Measurements from ENCODE around the gene DDTL. TPM values are rescaled to one million over a fixed set of nuclear protein-coding genes. Genes with fewer than 3 reads are reported as not detected.
"Not testable (repeated sequence)": the region's sequence is repeated elsewhere in the genome, so short reads cannot be mapped to it uniquely, and the experiment has no call there.

DDTL gene
- total RNA-seq, 1 experiment from 2014 or later, result not detected

DNA sequence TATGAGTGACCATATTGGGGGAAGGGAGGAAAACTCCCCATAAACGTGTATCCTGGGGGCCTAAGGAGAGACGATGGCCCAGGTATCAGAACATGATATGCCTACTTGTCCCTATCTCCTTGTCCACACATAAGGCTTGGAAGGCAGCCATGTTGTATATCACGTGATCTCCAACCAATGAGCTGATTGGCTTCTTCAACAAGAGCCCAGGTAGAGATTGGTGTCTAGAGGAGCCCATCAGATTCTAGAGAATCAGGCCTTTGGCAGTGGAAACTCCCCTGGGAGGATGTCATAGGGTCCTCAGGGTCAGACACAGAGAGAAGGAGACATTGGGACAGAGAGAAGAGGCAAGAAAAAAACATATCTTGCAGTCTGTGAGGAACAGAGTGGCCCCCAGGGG, 19.3 kb upstream of the DDTL start:
- CTCF ChIA-PET; H3K4me3 ChIP-seq (ENCODE audit: low read depth in 2 of 2, low read length in 2 of 2); H3K36me3 ChIP-seq (ENCODE audit: control insufficient read depth, insufficient read depth, low read length); ATAC-seq; H3K27me3 ChIP-seq (ENCODE audit: control insufficient read depth, insufficient read depth, low read length); in situ Hi-C loops (cut with HindIII; ENCODE audit: low pct_unique_long_range_greater_than_20kb, low sequenced_read_pairs); DNase-seq (ENCODE audit: low read depth, low spot score); intact Hi-C loops (cut with micrococcal nuclease; ENCODE audit: unreplicated experiment); H3K4me1 ChIP-seq (ENCODE audit: control insufficient read depth, insufficient read depth, low read length); H3K27ac ChIP-seq (ENCODE audit: low read length); BruUV-seq (replicated peaks); H3K9me3 ChIP-seq (ENCODE audit: control insufficient read depth, insufficient read depth, low read depth, low read length); POLR2A ChIA-PET: not testable (repeated sequence)

DNA sequence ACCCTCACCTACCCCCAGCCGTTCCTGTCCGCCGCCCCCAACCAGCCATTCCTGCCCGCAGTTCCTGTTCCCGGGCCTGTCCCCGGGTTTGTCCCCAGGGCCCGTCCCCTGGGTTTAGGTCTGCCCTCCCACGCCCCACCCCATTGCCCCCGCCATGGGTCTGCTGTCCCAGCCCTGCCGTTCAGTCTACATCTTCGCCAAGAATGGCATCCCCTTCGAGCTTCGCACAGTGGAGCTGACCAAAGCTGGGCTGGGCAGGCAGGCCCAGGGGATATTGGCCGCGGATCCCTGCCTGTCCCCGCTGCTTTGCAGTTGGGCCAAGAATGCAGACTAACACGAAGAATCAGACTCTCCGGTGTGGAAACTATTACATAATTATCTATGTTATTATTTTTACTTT, 16.9 kb upstream of the DDTL start:
- CTCF ChIA-PET; POLR2A ChIA-PET; ATAC-seq; H3K27ac ChIP-seq (ENCODE audit: low read length); H3K4me3 ChIP-seq (ENCODE audit: low read depth in 2 of 2, low read length in 2 of 2); H3K9me3 ChIP-seq (ENCODE audit: control insufficient read depth, insufficient read depth, low read depth, low read length); H3K27me3 ChIP-seq (ENCODE audit: control insufficient read depth, insufficient read depth, low read length); BruUV-seq (replicated peaks); H3K4me1 ChIP-seq (ENCODE audit: control insufficient read depth, insufficient read depth, low read length); in situ Hi-C loops (cut with HindIII; ENCODE audit: low pct_unique_long_range_greater_than_20kb, low sequenced_read_pairs); DNase-seq (ENCODE audit: low read depth, low spot score); H3K36me3 ChIP-seq (ENCODE audit: control insufficient read depth, insufficient read depth, low read length); intact Hi-C loops (cut with micrococcal nuclease; ENCODE audit: unreplicated experiment): not testable (repeated sequence)

DNA sequence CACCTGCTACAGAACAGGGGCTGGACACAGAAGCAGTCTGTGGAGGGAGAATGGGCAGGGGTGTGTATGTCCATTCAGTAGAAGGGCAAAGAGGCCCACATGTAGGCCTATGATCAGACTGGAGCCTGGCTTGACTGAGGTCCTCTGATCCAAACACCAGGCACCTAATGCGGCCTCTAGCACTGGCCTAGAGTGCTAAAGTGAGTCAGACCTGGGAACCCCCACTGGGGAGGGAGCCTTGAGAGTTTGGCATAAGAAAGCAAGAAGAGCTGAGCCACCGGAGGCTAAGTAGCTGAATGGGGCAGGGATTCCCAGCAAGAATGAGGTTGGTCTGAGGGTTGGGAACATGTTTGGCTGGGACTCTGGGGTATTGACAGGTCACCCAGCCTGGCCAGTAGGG, 15.3 kb upstream of the DDTL start:
- in situ Hi-C loops (cut with HindIII; ENCODE audit: low pct_unique_long_range_greater_than_20kb, low sequenced_read_pairs); H3K27ac ChIP-seq (ENCODE audit: low read length); H3K36me3 ChIP-seq (ENCODE audit: control insufficient read depth, insufficient read depth, low read length); CTCF ChIA-PET; H3K27me3 ChIP-seq (ENCODE audit: control insufficient read depth, insufficient read depth, low read length); H3K4me3 ChIP-seq (ENCODE audit: low read depth in 2 of 2, low read length in 2 of 2); POLR2A ChIA-PET; BruUV-seq (replicated peaks); H3K9me3 ChIP-seq (ENCODE audit: control insufficient read depth, insufficient read depth, low read depth, low read length); DNase-seq (ENCODE audit: low read depth, low spot score); H3K4me1 ChIP-seq (ENCODE audit: control insufficient read depth, insufficient read depth, low read length); intact Hi-C loops (cut with micrococcal nuclease; ENCODE audit: unreplicated experiment): not testable (repeated sequence)
- ATAC-seq, result peak; percentile 68; the same call in 1 of the 2 replicates

DNA sequence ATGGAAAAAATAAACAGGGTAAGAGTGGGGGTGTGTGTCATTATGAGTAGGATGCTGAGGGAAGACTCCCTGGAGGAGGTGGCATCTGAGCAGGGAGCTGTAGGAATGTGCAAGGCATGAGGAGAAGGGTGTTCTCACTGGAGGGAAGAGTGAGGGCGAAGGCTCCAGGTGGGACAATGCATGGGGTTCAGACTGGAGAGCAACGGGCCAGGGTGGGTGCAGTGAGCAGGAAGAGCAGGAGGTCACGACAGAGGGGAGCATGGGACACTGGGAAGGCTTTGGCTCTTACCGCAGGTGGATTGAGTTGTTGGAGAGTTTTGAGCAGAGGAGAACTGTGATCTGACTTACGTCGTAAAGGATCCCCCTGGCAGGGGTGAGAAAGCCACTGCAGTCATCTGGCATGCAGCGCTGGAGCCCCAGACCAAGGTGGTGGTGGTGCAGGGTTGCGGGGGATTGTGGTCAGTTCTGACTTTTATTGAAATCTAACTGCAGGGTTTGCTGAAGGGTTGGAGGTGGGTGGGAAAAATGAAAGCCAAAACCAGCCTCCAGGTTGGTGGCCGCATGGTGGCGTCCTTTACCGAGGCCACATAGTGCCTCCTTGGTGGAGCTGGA, 13.8 kb upstream of the DDTL start:
- H3K4me3 ChIP-seq (ENCODE audit: low read depth in 2 of 2, low read length in 2 of 2); BruUV-seq (replicated peaks); H3K4me1 ChIP-seq (ENCODE audit: control insufficient read depth, insufficient read depth, low read length); intact Hi-C loops (cut with micrococcal nuclease; ENCODE audit: unreplicated experiment); in situ Hi-C loops (cut with HindIII; ENCODE audit: low pct_unique_long_range_greater_than_20kb, low sequenced_read_pairs); CTCF ChIA-PET; H3K36me3 ChIP-seq (ENCODE audit: control insufficient read depth, insufficient read depth, low read length); H3K9me3 ChIP-seq (ENCODE audit: control insufficient read depth, insufficient read depth, low read depth, low read length); H3K27ac ChIP-seq (ENCODE audit: low read length); DNase-seq (ENCODE audit: low read depth, low spot score); ATAC-seq; POLR2A ChIA-PET; H3K27me3 ChIP-seq (ENCODE audit: control insufficient read depth, insufficient read depth, low read length): not testable (repeated sequence)

DNA sequence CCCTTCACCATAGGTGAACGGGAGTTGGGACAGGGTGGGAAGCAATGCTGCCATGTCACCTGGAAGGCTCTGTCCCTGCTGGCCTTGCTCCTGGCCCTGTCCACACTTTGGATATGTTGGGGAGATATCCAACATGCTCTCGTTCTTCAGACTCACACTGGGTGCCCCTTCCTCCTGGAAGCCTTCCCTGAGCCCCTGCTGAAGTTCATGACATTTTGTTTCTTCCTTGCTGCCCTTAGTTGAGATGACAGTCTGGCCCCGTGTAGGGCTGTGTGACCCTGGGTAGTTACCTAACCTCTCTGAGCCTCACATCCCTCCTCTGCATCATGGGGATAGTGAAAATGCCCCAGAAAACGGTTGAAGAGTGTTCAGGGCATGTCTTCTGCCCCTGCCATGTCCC, 13.2 kb upstream of the DDTL start:
- intact Hi-C loops (cut with micrococcal nuclease; ENCODE audit: unreplicated experiment); CTCF ChIA-PET: not testable (repeated sequence)

DNA sequence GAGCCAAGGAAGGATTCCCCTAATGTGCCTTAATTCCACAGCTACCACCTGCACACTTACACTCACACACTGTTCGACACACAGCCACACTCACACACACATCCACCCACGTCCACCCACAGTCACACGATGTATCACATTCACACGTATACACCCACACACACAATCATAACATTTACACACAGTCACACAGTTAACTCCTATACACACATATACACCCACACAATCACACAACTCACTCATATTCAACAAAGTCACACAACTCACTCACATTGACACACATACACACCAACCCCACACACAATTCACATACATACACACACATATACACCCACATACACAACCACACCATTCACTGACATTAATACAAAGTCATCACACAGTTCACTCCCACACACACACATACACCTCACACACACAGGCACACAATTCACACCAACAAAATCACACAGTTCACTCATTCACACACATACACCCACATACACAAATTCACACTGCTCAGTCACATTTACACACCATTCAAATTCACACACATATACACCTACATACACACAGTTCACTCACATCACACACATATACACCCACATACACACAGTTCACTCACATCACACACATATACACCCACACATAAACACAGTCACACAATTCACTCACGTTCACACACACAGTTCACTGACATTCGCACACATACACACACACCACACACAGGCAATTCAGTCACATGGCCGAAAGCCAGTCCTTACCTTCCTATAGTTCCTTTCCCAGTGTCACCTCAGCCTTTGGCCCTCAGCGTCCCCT, 12.3 kb upstream of the DDTL start:
- ATAC-seq; intact Hi-C loops (cut with micrococcal nuclease; ENCODE audit: unreplicated experiment); H3K36me3 ChIP-seq (ENCODE audit: control insufficient read depth, insufficient read depth, low read length); DNase-seq (ENCODE audit: low read depth, low spot score); H3K4me1 ChIP-seq (ENCODE audit: control insufficient read depth, insufficient read depth, low read length); H3K27ac ChIP-seq (ENCODE audit: low read length); POLR2A ChIA-PET; CTCF ChIA-PET; BruUV-seq (replicated peaks); H3K9me3 ChIP-seq (ENCODE audit: control insufficient read depth, insufficient read depth, low read depth, low read length); H3K4me3 ChIP-seq (ENCODE audit: low read depth in 2 of 2, low read length in 2 of 2); in situ Hi-C loops (cut with HindIII; ENCODE audit: low pct_unique_long_range_greater_than_20kb, low sequenced_read_pairs); H3K27me3 ChIP-seq (ENCODE audit: control insufficient read depth, insufficient read depth, low read length): not testable (repeated sequence)

More for the DNA sequence above, 13.2 kb upstream of the DDTL start:
- H3K4me1 ChIP-seq (ENCODE audit: control insufficient read depth, insufficient read depth, low read length); ATAC-seq; H3K9me3 ChIP-seq (ENCODE audit: control insufficient read depth, insufficient read depth, low read depth, low read length); H3K4me3 ChIP-seq (ENCODE audit: low read depth in 2 of 2, low read length in 2 of 2); POLR2A ChIA-PET; H3K27ac ChIP-seq (ENCODE audit: low read length); H3K27me3 ChIP-seq (ENCODE audit: control insufficient read depth, insufficient read depth, low read length); in situ Hi-C loops (cut with HindIII; ENCODE audit: low pct_unique_long_range_greater_than_20kb, low sequenced_read_pairs); DNase-seq (ENCODE audit: low read depth, low spot score); BruUV-seq (replicated peaks); H3K36me3 ChIP-seq (ENCODE audit: control insufficient read depth, insufficient read depth, low read length): not testable (repeated sequence)

DNA sequence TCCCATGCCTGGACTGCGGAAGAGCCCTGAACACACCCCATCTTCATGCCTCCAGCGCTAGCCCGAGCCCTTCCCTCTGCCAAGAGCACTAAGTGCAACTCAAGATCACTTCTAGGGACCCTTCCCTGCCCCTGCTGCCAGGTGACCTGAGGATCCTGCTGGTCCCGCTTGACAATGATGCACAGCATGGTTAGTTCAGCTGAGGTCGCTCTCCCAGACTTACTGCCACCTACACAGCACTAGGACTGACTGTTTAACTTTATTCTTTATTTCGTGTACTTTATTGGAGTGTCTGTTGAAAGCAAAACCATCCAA, 11.7 kb upstream of the DDTL start:
- H3K36me3 ChIP-seq (ENCODE audit: control insufficient read depth, insufficient read depth, low read length); H3K9me3 ChIP-seq (ENCODE audit: control insufficient read depth, insufficient read depth, low read depth, low read length); H3K4me3 ChIP-seq (ENCODE audit: low read depth in 2 of 2, low read length in 2 of 2); ATAC-seq; intact Hi-C loops (cut with micrococcal nuclease; ENCODE audit: unreplicated experiment); in situ Hi-C loops (cut with HindIII; ENCODE audit: low pct_unique_long_range_greater_than_20kb, low sequenced_read_pairs); DNase-seq (ENCODE audit: low read depth, low spot score); H3K27ac ChIP-seq (ENCODE audit: low read length); H3K27me3 ChIP-seq (ENCODE audit: control insufficient read depth, insufficient read depth, low read length); BruUV-seq (replicated peaks); CTCF ChIA-PET; H3K4me1 ChIP-seq (ENCODE audit: control insufficient read depth, insufficient read depth, low read length); POLR2A ChIA-PET: not testable (repeated sequence)

Measured in Panc1 (cell line).